IMR-90 (cell line): ENCODE measurements around the gene SINHCAF. TPM values are rescaled to one million over a fixed set of nuclear protein-coding genes. Genes with fewer than 3 reads are reported as not detected.

Source experiments
- ATAC-seq: fragments of 200-7000 bp; cut with Tn5 transposase; 2 replicates; pipeline ENCODE4 v1.9.1; 2020; ENCODE audit warnings: low read depth, mild to moderate bottlenecking, moderate library complexity
- BruUV-seq: library from RNA; stranded (reverse); fragments of 400-500 nt; replicated peaks from 2 replicates; lab custom pipeline; 2021; lab: Mats Ljungman, UMichigan
- CTCF ChIA-PET: fragments of 300-600 bp; formaldehyde crosslinking; extraction: SDS; loops from one replicate; lab custom pipeline; 2021; ENCODE audit warnings: antibody characterized with exemption; lab: Yijun Ruan, JAX
- POLR2A ChIA-PET: fragments of 300-600 bp; sonication (Branson Sonifier 250); formaldehyde crosslinking; loops from one replicate; lab custom pipeline; 2022; ENCODE audit warnings: antibody characterized with exemption; ENCODE audit not compliant: unreplicated experiment; lab: Charles Lee
- DNase-seq: peaks from one replicate; pipeline ENCODE4 v3.0.0; 2013
- H2AFZ ChIP-seq: replicated peaks from 2 replicates; pipeline ENCODE3; 2013; ENCODE audit warnings: low read length, mild to moderate bottlenecking; ENCODE audit not compliant: poor library complexity
- H2AK5ac ChIP-seq: 2 replicates; pipeline ENCODE4 v1.6.1; 2013; ENCODE audit warnings: low read depth, low read length, inconsistent platforms
- H2AK9ac ChIP-seq: replicated peaks from 2 replicates; pipeline ENCODE3; 2013; ENCODE audit warnings: mild to moderate bottlenecking, low read depth, low read length, moderate library complexity; ENCODE audit not compliant: poor library complexity
- H2BK120ac ChIP-seq: 2 replicates; pipeline ENCODE4 v1.6.1; 2013; ENCODE audit warnings: low read depth, low read length, inconsistent platforms
- H2BK15ac ChIP-seq: 3 replicates; pipeline ENCODE4 v1.6.1; 2013; ENCODE audit warnings: low read depth, low read length, inconsistent platforms
- H2BK20ac ChIP-seq: 2 replicates; pipeline ENCODE4 v1.6.1; 2013; ENCODE audit warnings: low read depth, mild to moderate bottlenecking, inconsistent platforms, low read length, moderate library complexity
- H2BK5ac ChIP-seq: 2 replicates; pipeline ENCODE4 v1.6.1; 2013; ENCODE audit warnings: mild to moderate bottlenecking, low read depth, low read length, inconsistent platforms; ENCODE audit not compliant: poor library complexity, severe bottlenecking
- H3K14ac ChIP-seq: replicated peaks from 2 replicates; pipeline ENCODE4 v1.6.1; 2013; ENCODE audit warnings: low read depth, low read length, inconsistent platforms
- H3K18ac ChIP-seq: 2 replicates; pipeline ENCODE4 v1.6.1; 2013; ENCODE audit warnings: low read depth, low read length, control low read depth
- H3K23ac ChIP-seq: 2 replicates; pipeline ENCODE4 v1.6.1; 2013; ENCODE audit warnings: low read depth, low read length, inconsistent platforms
- H3K27ac ChIP-seq: 2 replicates; pipeline ENCODE4 v1.5.1; 2013; ENCODE audit warnings: mild to moderate bottlenecking, control low read depth, low read length; ENCODE audit not compliant: insufficient read depth
- H3K27me3 ChIP-seq: 2 replicates; pipeline ENCODE4 v1.6.1; 2013; ENCODE audit warnings: low read length; ENCODE audit not compliant: control insufficient read depth, insufficient read depth
- H3K36me3 ChIP-seq: 2 replicates; pipeline ENCODE4 v1.6.1; 2013; ENCODE audit warnings: low read length, mixed read lengths; ENCODE audit not compliant: control insufficient read depth, insufficient read depth
- H3K4ac ChIP-seq: 2 replicates; pipeline ENCODE4 v1.6.1; 2013; ENCODE audit warnings: low read depth, low read length, inconsistent platforms
- H3K4me1 ChIP-seq: 2 replicates; pipeline ENCODE4 v1.6.1; 2013; ENCODE audit warnings: low read length, mixed read lengths; ENCODE audit not compliant: control insufficient read depth, insufficient read depth
- H3K4me2 ChIP-seq: 2 replicates; pipeline ENCODE4 v1.6.1; 2013; ENCODE audit warnings: low read depth, mild to moderate bottlenecking, control low read depth, low read length, moderate library complexity
- H3K4me3 ChIP-seq: 2 replicates; pipeline ENCODE4 v1.5.1; 2013; ENCODE audit warnings: low read depth, mild to moderate bottlenecking, control low read depth, low read length, moderate library complexity; ENCODE audit not compliant: insufficient read depth
- H3K56ac ChIP-seq: 2 replicates; pipeline ENCODE4 v1.6.1; 2013; ENCODE audit warnings: low read length, inconsistent platforms; ENCODE audit not compliant: insufficient read depth; ENCODE audit errors: extremely low read depth
- H3K79me1 ChIP-seq, 2 experiments: 2 replicates each; pipeline ENCODE4 v1.6.1; 2013; ENCODE audit warnings: low read length in 2 of 2, inconsistent platforms in 1 of 2, low read depth in 1 of 2
- H3K9ac ChIP-seq: 2 replicates; pipeline ENCODE4 v1.6.1; 2013; ENCODE audit warnings: low read depth, low read length, control low read depth
- H3K9me1 ChIP-seq: 2 replicates; pipeline ENCODE4 v1.6.1; 2013; ENCODE audit warnings: low read length, inconsistent platforms; ENCODE audit not compliant: insufficient read depth
- H3K9me3 ChIP-seq: 2 replicates; pipeline ENCODE4 v1.6.1; 2013; ENCODE audit warnings: low read length; ENCODE audit not compliant: control insufficient read depth, insufficient read depth
- H4K20me1 ChIP-seq: 2 replicates; pipeline ENCODE4 v1.6.1; 2013; ENCODE audit warnings: low read length, inconsistent platforms; ENCODE audit not compliant: insufficient read depth
- H4K5ac ChIP-seq: 2 replicates; pipeline ENCODE4 v1.6.1; 2013; ENCODE audit warnings: mild to moderate bottlenecking, low read depth, low read length, control low read depth
- H4K8ac ChIP-seq, 2 experiments: 2 replicates each; pipeline ENCODE4 v1.6.1; 2013; ENCODE audit warnings: low read depth in 2 of 2, low read length in 2 of 2, control low read depth in 1 of 2, inconsistent platforms in 1 of 2
- H4K91ac ChIP-seq: 2 replicates; pipeline ENCODE4 v1.6.1; 2013; ENCODE audit warnings: low read depth, low read length, inconsistent platforms; ENCODE audit not compliant: insufficient read depth
- CEBPB ChIP-seq: IDR thresholded peaks from 2 replicates; pipeline ENCODE4 v1.6.1; 2012; ENCODE audit warnings: low read depth, low read length, improper control_type of control experiment
- CHD1 ChIP-seq: IDR thresholded peaks from 2 replicates; pipeline ENCODE4 v1.6.1; 2012; ENCODE audit warnings: low read depth, low read length, improper control_type of control experiment
- MAZ ChIP-seq: IDR thresholded peaks from 2 replicates; pipeline ENCODE4 v1.6.1; 2012; ENCODE audit warnings: low read depth, mild to moderate bottlenecking, low read length, improper control_type of control experiment, moderate library complexity, borderline replicate concordance
- MXI1 ChIP-seq: IDR thresholded peaks from 2 replicates; pipeline ENCODE4 v1.6.1; 2012; ENCODE audit warnings: low read depth, mild to moderate bottlenecking, low read length, moderate library complexity, borderline replicate concordance
- NFE2L2 ChIP-seq: fragments of 150-350 bp; IDR thresholded peaks from 2 replicates; pipeline ENCODE4 v1.6.1; 2016; ENCODE audit warnings: low read depth, mild to moderate bottlenecking, low read length
- SMC3 ChIP-seq: fragments of 150-350 bp; IDR thresholded peaks from 2 replicates; pipeline ENCODE4 v1.6.1; 2016; ENCODE audit warnings: low read depth, mild to moderate bottlenecking, antibody characterized with exemption, low read length, moderate library complexity
- WGBS, 2 experiments: methylation state at CpG; one replicate each; pipeline versions ENCODE4 v1.1.5 to v1.1.7; 2013; ENCODE audit warnings: missing lambda C conversion rate in 2 of 2; ENCODE audit not compliant: insufficient read length in 1 of 2; ENCODE audit errors: extremely low coverage in 2 of 2; 5-methylcytosine and 5-hydroxymethylcytosine counted together
- dilution Hi-C: fragments of 300-500 bp; cut with HindIII; formaldehyde crosslinking; loops from one replicate; pipeline ENCODE4 v1.14.3; 2018; ENCODE audit warnings: low sequenced_read_pairs; ENCODE audit not compliant: unreplicated experiment
- in situ Hi-C: fragments of 300-500 bp; cut with MboI; formaldehyde crosslinking; loops from 3 replicates; pipeline ENCODE4 v1.14.3; 2019; ENCODE audit warnings: low sequenced_read_pairs, inconsistent platforms, mixed read lengths
- intact Hi-C: fragments of 100-400 bp; cut with micrococcal nuclease; formaldehyde crosslinking; loops from 2 replicates; pipeline ENCODE4 v1.10.0; 2022
- polyA plus RNA-seq, 3 experiments: library from polyadenylated mRNA; depleted of rRNA; stranded (reverse); fragments of >200 nt; gene quantifications; 2 replicates each; pipeline ENCODE4 v1.2.3, GENCODE V29; 2012; ENCODE audit warnings: low replicate concordance in 1 of 3
- total RNA-seq: library from RNA; depleted of rRNA; stranded (reverse); fragments of >200 nt; gene quantifications from 2 replicates; pipeline ENCODE4 v1.2.3, GENCODE V29; 2012
- TF ChIP-seq, protein P1 (sequence below): fragments of 150-350 bp; IDR thresholded peaks from 2 replicates; pipeline ENCODE4 v1.6.1; 2017; ENCODE audit warnings: mild to moderate bottlenecking, antibody characterized with exemption, low read length, low read depth

The SINHCAF gene
- total and polyA plus RNA-seq, 2 of the 4 experiments (the other 2 are of a cell fraction): 21.6 to 30.8 TPM

DNA sequence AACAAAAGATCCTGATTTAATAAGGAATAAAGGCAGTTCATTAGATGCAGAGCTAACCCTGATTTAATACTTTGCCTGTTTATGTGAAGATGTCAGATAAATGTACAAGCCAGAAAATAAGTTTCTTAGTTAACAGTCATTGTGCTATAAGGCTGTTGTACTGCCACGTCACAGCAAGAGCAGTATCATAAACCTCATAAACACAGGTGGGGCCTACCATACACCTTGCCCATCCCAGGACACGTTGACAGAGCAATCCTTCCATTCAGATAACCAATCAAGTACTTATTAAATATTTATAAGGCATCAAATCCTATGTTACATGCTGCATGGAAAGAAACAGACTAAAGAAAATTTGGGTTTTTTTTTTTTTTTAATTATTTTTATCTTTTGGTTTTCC lies 36.5 kb downstream of the SINHCAF start:
- WGBS, 2 experiments: no CpG with 5 or more reads among the region's 2 CpGs
- no peak overlapping the region for H2AFZ ChIP-seq

More for the DNA sequence above, 36.5 kb downstream of the SINHCAF start:
- no peak overlapping the region for H3K9ac ChIP-seq
- no peak overlapping the region for H2BK20ac ChIP-seq
- ChIA-PET CTCF (interaction anchor here (1.0 kb wide), 1 partner anchor 10 kb away, joined by 3 read pairs; no protein-coding TSS in a partner anchor), POLR2A (no interaction called here)
- no peak overlapping the region for H2BK120ac ChIP-seq
- no peak overlapping the region for H2BK5ac ChIP-seq
- TF ChIP-seq, protein P1, sequence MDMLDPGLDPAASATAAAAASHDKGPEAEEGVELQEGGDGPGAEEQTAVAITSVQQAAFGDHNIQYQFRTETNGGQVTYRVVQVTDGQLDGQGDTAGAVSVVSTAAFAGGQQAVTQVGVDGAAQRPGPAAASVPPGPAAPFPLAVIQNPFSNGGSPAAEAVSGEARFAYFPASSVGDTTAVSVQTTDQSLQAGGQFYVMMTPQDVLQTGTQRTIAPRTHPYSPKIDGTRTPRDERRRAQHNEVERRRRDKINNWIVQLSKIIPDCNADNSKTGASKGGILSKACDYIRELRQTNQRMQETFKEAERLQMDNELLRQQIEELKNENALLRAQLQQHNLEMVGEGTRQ: no peak
- TF ChIP-seq SMC3 (no peak), MXI1 (no peak), MAZ (no peak), NFE2L2 (no peak), CHD1 (no peak), CEBPB (no peak)
- no peaks in the 10 kb centered on the region; the same call in none of the 2 replicates for H4K20me1 ChIP-seq
- H3K4me3 ChIP-seq: no peak overlapping the region
- H3K27me3 ChIP-seq: no peaks in the 10 kb centered on the region
- H3K23ac ChIP-seq: no peak overlapping the region
- H4K8ac ChIP-seq: no peak overlapping the region
- peaks cover 20% of the 10 kb centered on the region for H3K36me3 ChIP-seq
- no peak overlapping the region for H2AK5ac ChIP-seq
- H3K79me1 ChIP-seq: peaks cover 10 to 16% of the 10 kb centered on the region in 2 experiments; a peak in 3 of 4 replicates
- no peak overlapping the region for H2AK9ac ChIP-seq
- dilution Hi-C loops: no loop called here
- H3K4me2 ChIP-seq: no peak overlapping the region
- H2BK15ac ChIP-seq: no peak overlapping the region
- peaks cover 3% of the 10 kb centered on the region for H3K9me1 ChIP-seq
- H3K18ac ChIP-seq: no peak overlapping the region
- no TSS peak for BruUV-seq
- H3K4me1 ChIP-seq: no peaks in the 10 kb centered on the region
- no peak overlapping the region for H3K56ac ChIP-seq
- H3K14ac ChIP-seq: no peak overlapping the region
- intact Hi-C loops: no loop called here
- in situ Hi-C loops: no loop called here
- H4K91ac ChIP-seq: no peak overlapping the region
- no peaks in the 10 kb centered on the region for H3K9me3 ChIP-seq
- H3K4ac ChIP-seq: no peak overlapping the region
- H4K5ac ChIP-seq: no peak overlapping the region
- no peak overlapping the region for H3K27ac ChIP-seq
- DNase-seq: no peak
- ATAC-seq: no peak
